ENCODE data around the gene ANKRD7.
"Not testable (repeated sequence)": the region's sequence is repeated elsewhere in the genome, so short reads cannot be mapped to it uniquely, and the experiment has no call there.

Gene ANKRD7

GRCh38 chr7:118217210-118217619, 7.3 kb upstream of the ANKRD7 start:
- Mint-ChIP-seq H3K4me1 (ENCODE audit: low read depth) (peaks cover 19% of the 10 kb centered on the region), H3K27me3 (peaks cover 9% of the 10 kb centered on the region), H3K9me3 (no peaks in the 10 kb centered on the region), H3K27ac (no peak overlapping the region), H3K36me3 (ENCODE audit: low read depth) (no peaks in the 10 kb centered on the region), H3K4me3 (no peak overlapping the region)

GRCh38 chr7:118218413-118219156, 5.9 kb upstream of the ANKRD7 start:
- Mint-ChIP-seq H3K4me3 (no peak overlapping the region), H3K4me1 (ENCODE audit: low read depth) (peaks cover 14% of the 10 kb centered on the region), H3K36me3 (ENCODE audit: low read depth) (no peaks in the 10 kb centered on the region), H3K27ac (no peak overlapping the region), H3K9me3 (no peaks in the 10 kb centered on the region), H3K27me3 (peaks cover 9% of the 10 kb centered on the region)

DNA sequence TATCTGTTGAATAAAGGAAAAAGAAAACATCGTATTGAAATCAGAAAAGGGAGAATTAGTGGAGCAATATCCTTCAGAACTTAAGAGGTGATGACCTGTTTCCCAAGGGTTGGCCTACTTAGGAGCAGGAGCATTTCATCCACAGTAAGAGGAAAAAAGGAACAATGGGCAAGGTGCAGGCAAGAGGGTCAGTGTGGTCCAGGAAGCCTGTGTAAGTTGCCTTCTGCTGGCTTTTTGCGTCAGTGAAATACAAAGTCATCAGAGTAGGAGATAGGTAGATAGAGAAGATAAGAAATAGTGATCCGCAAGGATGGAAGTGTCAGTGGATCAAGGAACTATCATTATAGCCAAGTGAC, 5.4 kb upstream of the ANKRD7 start:
- Mint-ChIP-seq H3K4me1 (ENCODE audit: low read depth) (peaks cover 10% of the 10 kb centered on the region), H3K27ac (no peak overlapping the region), H3K27me3 (peaks cover 9% of the 10 kb centered on the region), H3K9me3 (no peaks in the 10 kb centered on the region), H3K4me3 (no peak overlapping the region), H3K36me3 (ENCODE audit: low read depth) (no peaks in the 10 kb centered on the region)

GRCh38 chr7:118220583-118220982, 3.9 kb upstream of the ANKRD7 start:
- no peaks in the 10 kb centered on the region for H3K4me1 Mint-ChIP-seq (ENCODE audit: low read depth)
- no peak overlapping the region for H3K4me3 Mint-ChIP-seq
- H3K36me3 Mint-ChIP-seq (ENCODE audit: low read depth): no peaks in the 10 kb centered on the region
- no peak overlapping the region for H3K27ac Mint-ChIP-seq
- peaks cover 9% of the 10 kb centered on the region for H3K27me3 Mint-ChIP-seq
- H3K9me3 Mint-ChIP-seq: no peaks in the 10 kb centered on the region

DNA sequence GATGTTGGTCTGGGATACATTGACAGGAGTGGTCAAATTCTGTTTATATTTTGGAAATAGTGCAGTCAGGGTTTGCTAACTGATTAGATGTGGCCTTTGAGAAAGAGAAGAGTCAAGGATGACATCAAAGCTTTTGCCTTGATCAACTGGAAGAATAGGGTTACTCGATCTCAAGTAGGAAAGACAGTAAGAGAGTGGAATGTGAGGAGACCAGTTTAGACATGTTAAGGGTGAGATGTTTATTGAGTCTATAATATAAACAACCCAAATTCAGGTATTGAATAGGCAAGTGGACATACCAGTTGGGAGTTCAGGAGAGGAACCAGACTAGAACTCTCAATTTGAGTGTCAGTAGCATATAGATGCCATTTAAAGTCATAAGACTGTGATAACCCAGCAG, 1.9 kb upstream of the ANKRD7 start:
- H3K9me3 Mint-ChIP-seq: no peaks in the 10 kb centered on the region
- no peaks in the 10 kb centered on the region for H3K36me3 Mint-ChIP-seq (ENCODE audit: low read depth)
- H3K27ac Mint-ChIP-seq: no peak overlapping the region
- H3K27me3 Mint-ChIP-seq: peaks cover 9% of the 10 kb centered on the region
- H3K4me1 Mint-ChIP-seq (ENCODE audit: low read depth): no peaks in the 10 kb centered on the region
- no peak overlapping the region for H3K4me3 Mint-ChIP-seq

DNA sequence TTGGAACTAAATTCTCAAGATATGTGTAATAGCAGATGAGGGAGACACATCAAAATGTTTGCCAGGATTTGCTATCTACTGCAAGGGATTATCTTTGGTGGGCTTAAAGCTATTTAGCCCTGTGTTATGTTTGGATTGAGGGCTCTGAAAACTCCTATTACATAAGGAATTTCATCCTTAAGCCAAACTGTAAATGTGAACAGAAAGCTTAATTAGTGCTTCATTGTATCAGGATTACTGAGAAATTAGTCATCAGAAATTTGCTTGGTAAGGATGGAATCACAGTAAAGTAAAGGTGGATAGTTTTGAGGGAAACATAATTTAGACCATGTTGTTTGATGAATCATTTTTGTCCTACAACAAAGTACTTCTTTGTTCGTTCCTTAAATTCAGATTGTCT, 8.3 kb downstream of the ANKRD7 start:
- Mint-ChIP-seq H3K27ac (no peak overlapping the region), H3K4me1 (ENCODE audit: low read depth) (no peaks in the 10 kb centered on the region), H3K36me3 (ENCODE audit: low read depth) (no peaks in the 10 kb centered on the region), H3K9me3 (no peaks in the 10 kb centered on the region), H3K4me3 (no peak overlapping the region), H3K27me3 (no peaks in the 10 kb centered on the region)

DNA sequence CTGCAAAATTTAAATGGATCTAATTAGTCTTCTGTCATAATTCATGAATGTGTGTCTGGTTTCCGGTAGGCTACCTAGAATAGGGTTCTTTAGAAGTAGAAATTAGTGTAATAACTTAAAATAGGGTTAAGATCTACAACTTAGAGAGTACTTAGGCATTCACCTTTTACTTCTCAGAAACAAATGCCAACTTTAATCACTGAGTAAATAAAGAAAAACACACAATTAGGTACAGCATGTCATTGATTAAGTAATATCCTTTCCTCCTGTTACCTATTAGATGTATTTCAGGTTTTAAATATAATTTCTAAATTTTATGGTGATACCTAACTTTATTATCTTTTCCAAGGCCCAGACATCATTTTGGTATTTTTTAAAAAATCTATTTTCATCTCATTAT, 9.3 kb downstream of the ANKRD7 start:
- Mint-ChIP-seq H3K27me3 (no peaks in the 10 kb centered on the region), H3K4me1 (ENCODE audit: low read depth) (no peaks in the 10 kb centered on the region), H3K36me3 (ENCODE audit: low read depth) (no peaks in the 10 kb centered on the region), H3K4me3 (no peak overlapping the region), H3K9me3 (no peaks in the 10 kb centered on the region), H3K27ac (no peak overlapping the region)

GRCh38 chr7:118239014-118239413, 14.5 kb downstream of the ANKRD7 start:
- no peaks in the 10 kb centered on the region for H3K36me3 Mint-ChIP-seq (ENCODE audit: low read depth)
- no peak overlapping the region for H3K4me3 Mint-ChIP-seq
- no peaks in the 10 kb centered on the region for H3K4me1 Mint-ChIP-seq (ENCODE audit: low read depth)
- H3K27me3 Mint-ChIP-seq: no peaks in the 10 kb centered on the region
- H3K27ac Mint-ChIP-seq: no peak overlapping the region
- no peaks in the 10 kb centered on the region for H3K9me3 Mint-ChIP-seq

DNA sequence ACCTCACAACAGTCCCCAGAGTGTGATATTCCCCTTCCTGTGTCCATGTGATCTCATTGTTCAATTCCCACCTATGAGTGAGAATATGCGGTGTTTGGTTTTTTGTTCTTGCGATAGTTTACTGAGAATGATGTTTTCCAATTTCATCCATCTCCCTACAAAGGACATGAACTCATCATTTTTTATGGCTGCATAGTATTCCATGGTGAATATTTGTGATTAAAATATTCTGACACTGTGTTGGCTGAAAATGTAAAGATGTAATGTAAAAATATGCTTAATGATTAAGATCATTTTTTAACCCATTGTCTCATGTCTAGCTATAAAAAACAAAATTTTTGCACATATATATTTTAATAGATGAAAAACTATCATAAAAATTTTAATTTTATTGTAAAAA, 15.8 kb downstream of the ANKRD7 start:
- not testable (repeated sequence) for H3K27me3 Mint-ChIP-seq; H3K9me3 Mint-ChIP-seq; H3K27ac Mint-ChIP-seq; H3K36me3 Mint-ChIP-seq (ENCODE audit: low read depth); H3K4me3 Mint-ChIP-seq; H3K4me1 Mint-ChIP-seq (ENCODE audit: low read depth)

DNA sequence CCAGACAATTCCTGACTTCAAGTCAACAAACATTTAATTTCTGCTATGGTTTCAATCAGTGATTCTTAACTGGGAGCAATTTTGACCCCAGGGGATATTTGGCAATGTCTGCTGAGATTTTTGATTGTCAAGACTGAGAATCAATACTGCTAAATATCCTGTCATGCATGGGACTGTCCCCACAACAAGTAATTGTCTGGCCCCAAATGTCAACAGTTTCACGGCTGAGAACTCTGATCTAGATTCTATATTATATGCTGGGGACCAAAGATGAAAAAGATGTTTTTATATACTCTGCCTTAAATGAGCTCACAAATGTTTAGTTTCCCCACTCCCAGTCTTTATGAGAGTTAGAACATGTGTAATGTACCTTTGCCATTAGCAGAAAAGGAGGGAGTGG, 19.2 kb downstream of the ANKRD7 start:
- Mint-ChIP-seq H3K4me1 (ENCODE audit: low read depth) (no peaks in the 10 kb centered on the region), H3K27ac (no peak overlapping the region), H3K4me3 (no peak overlapping the region), H3K36me3 (ENCODE audit: low read depth) (no peaks in the 10 kb centered on the region), H3K9me3 (no peaks in the 10 kb centered on the region), H3K27me3 (no peaks in the 10 kb centered on the region)

DNA sequence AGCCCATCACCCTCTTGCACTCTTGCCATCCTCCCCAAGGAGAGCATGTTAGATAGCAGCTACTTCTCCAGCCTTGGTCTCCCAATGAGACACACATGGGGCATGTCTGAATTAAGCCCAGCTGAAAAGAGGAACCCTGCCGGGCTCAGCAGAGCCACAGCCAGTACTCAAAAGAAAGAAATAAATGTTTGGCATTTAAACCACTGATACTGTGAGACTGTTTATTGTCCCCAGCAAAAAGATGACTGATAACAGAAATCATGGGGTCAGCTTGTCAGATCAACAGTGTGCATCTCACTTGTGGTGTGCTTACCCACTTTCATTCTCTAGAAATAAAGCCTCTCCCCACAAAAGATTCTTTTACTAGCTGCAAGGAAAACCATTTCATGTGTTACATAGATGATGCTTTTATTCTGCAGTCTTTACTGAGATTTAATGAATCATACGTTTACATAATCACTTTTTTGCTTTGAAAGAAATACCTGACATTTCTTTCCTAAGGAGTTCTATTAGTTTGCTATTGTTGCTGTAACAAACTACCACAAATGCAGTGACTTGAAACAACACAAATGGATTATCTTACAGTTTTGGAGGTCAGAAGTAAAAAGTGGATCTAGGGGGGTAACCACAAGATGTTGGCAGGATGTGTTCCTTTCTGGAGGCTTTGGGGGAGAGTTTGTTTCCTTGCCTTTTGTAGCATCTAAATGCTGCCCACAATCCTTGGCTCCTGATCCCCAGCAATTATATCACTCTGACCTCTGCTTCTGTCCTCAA, 20.9 kb downstream of the ANKRD7 start:
- no peaks in the 10 kb centered on the region for H3K36me3 Mint-ChIP-seq (ENCODE audit: low read depth)
- no peaks in the 10 kb centered on the region for H3K9me3 Mint-ChIP-seq
- H3K27me3 Mint-ChIP-seq: no peaks in the 10 kb centered on the region

GRCh38 chr7:118250860-118251494, 26.5 kb downstream of the ANKRD7 start:
- H3K27ac Mint-ChIP-seq: no peak overlapping the region
- H3K27me3 Mint-ChIP-seq: peaks cover 9% of the 10 kb centered on the region
- H3K36me3 Mint-ChIP-seq (ENCODE audit: low read depth): no peaks in the 10 kb centered on the region

More for the DNA sequence above, 20.9 kb downstream of the ANKRD7 start:
- Mint-ChIP-seq H3K27ac (no peak overlapping the region), H3K4me1 (ENCODE audit: low read depth) (no peaks in the 10 kb centered on the region), H3K4me3 (no peak overlapping the region)

DNA sequence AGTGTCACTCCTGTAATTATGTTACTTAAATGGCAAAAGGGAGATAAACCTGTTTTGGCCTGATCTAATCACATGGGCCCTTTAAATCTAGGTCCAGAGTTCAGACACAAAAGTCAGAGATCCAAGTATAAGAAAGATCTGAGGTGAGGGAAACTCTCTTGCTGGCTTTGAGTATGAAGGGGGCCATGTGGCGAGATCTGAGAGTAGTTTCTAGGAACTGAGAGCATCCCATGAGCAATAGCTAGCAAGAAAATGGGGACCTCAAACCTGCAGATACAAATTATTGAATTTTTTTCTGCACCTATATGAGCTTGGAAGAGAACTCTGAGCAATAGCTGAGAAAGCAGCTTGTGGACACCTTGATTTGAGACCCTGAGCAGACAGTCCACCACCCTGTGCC, 27.6 kb downstream of the ANKRD7 start:
- H3K4me3 Mint-ChIP-seq: no peak overlapping the region
- no peaks in the 10 kb centered on the region for H3K36me3 Mint-ChIP-seq (ENCODE audit: low read depth)
- H3K9me3 Mint-ChIP-seq: no peaks in the 10 kb centered on the region
- no peaks in the 10 kb centered on the region for H3K4me1 Mint-ChIP-seq (ENCODE audit: low read depth)
- no peak overlapping the region for H3K27ac Mint-ChIP-seq
- peaks cover 9% of the 10 kb centered on the region for H3K27me3 Mint-ChIP-seq

More at GRCh38 chr7:118250860-118251494, 26.5 kb downstream of the ANKRD7 start:
- Mint-ChIP-seq H3K9me3 (no peaks in the 10 kb centered on the region), H3K4me3 (no peak overlapping the region), H3K4me1 (ENCODE audit: low read depth) (no peaks in the 10 kb centered on the region)

- no peaks in the 10 kb centered on the region for H3K4me1 Mint-ChIP-seq (ENCODE audit: low read depth)
- H3K36me3 Mint-ChIP-seq (ENCODE audit: low read depth): no peaks in the 10 kb centered on the region
- H3K9me3 Mint-ChIP-seq: no peaks in the 10 kb centered on the region
These were observed 34.6 kb downstream of the ANKRD7 start for GRCh38 chr7:118259115-118259514.

DNA sequence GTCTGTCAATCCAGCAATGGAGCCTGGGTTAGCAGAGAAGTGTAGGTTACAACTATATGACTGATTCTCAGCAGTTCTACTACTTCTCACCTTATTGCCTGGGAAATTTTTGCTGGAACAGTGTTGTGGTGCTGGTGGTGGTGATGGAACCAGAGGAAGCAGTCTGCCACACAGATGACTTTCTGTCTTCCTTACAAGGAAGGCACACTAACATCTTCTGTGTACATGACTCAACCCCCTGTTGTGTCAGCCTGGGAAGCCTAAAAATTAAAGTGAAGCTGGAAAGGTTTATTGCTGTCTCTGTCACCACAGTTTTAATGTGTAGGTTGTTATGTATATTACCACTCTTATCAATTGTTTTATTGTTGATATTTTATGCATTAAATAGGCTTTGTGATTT, 40.3 kb downstream of the ANKRD7 start:
- no peaks in the 10 kb centered on the region for H3K36me3 Mint-ChIP-seq (ENCODE audit: low read depth)
- peaks cover 12% of the 10 kb centered on the region for H3K27me3 Mint-ChIP-seq
- H3K4me1 Mint-ChIP-seq (ENCODE audit: low read depth): no peaks in the 10 kb centered on the region
- H3K9me3 Mint-ChIP-seq: no peaks in the 10 kb centered on the region
- H3K27ac Mint-ChIP-seq: no peak overlapping the region
- H3K4me3 Mint-ChIP-seq: no peak overlapping the region

More at GRCh38 chr7:118259115-118259514, 34.6 kb downstream of the ANKRD7 start:
- Mint-ChIP-seq H3K27ac (no peak overlapping the region), H3K27me3 (peaks cover 13% of the 10 kb centered on the region), H3K4me3 (no peak overlapping the region)

Measured in stimulated activated naive CD8-positive, alpha-beta T cell treated with anti-CD3 and anti-CD28 coated beads, Interleukin-15, Interleukin-2, amounts not matched to agents 100 ng/mL and 50 ng/mL, for 24 hours (primary cell).